SW480 (cell line): ENCODE data around the gene CMIP.
A peak's percentile ranks its signal among the peaks of the same experiment; 100 is the strongest.

Experiments used
- DNase-seq: peaks from one replicate; pipeline ENCODE4 v3.0.0-alpha.2; 2016; ENCODE audit warnings: low spot score

Gene CMIP

DNA sequence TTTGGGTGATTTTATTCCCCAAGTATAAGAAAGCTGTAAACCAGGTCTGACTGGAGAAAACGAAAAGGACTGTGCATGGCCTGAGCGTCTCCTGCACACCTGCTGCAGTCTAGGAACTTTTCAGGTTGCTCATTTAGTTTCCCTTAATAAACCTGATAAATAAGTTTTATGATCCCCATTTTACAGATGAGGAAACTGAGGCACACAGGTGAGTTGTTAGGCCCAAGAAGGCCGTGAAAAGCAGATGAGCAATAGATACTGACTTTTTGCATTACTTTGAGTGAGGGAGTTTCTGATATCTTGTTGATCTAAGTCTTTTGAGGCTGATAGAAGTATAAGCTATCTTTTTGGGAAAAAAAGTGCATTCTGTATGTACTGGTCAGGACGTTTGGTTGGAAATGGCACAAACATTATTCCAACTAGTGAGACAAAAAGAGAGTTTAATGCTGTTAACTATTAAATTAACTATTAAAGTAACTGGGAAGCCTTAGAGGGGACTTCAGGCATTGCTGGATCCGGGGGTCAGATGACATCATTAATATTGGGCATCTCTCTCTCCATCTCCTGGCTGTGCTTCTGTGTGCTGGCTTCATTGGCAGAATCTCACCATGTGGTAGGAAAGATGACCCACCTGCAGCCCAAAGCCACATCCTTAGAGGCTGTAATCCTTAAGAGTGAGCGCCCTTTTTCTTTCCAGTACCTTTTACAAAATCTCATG is 163.4 kb downstream of the CMIP start:
- DNase-seq = no peak

- DNase-seq = no peak
These were observed 164.1 kb downstream of the CMIP start for GRCh38 chr16:81608523-81609209.

- DNase-seq = no peak
These were observed 164.8 kb downstream of the CMIP start for GRCh38 chr16:81609323-81609892.

GRCh38 chr16:81610144-81610842 is 165.7 kb downstream of the CMIP start:
- no peak for DNase-seq

DNA sequence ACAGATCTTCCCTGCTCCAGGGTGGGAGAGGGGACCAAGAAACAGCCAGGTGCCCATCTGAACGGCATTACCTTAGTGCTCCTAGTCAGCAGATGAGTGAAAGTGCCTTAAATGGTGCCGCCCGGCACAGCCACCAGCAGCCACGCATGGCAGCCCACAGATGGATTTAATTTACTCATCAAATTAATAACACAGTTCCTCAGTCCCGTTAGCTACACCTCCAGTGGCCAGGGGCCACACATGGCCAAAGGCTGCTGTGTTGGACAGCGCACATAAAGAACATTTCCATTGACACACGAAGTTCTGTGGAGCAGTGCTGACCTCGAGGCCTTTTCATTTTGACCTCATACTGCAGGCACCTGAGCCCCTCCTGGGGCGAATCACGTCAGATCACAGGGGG is 166.3 kb downstream of the CMIP start:
- no peak for DNase-seq

DNA sequence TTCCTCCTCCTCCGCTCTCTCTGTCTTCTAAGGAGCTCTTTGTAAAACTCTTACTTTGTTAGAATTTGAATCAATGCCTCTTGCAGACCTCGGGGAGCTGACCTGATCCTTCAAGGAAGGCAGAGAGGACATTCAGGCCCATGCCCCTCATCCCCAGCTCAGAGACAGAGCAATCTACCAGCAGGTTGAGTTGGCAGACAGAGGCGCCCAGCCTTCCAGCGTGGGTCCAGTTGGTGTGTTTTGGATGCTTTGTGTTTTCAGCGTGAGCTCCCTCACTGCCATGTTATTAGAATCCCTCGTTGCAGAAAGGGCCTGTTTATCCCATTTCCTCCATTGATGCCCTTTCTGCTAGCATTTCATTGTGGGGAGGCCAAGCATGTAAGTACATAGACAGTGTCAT is 167.1 kb downstream of the CMIP start:
- no peak for DNase-seq

- DNase-seq = no peak
These were observed 167.9 kb downstream of the CMIP start for GRCh38 chr16:81612351-81613163.

- DNase-seq = no peak
These were observed 169.6 kb downstream of the CMIP start for GRCh38 chr16:81614171-81614570.

- DNase-seq = no peak
These were observed 170.2 kb downstream of the CMIP start for GRCh38 chr16:81614654-81615359.

GRCh38 chr16:81615411-81615810 is 170.8 kb downstream of the CMIP start:
- DNase-seq = no peak

GRCh38 chr16:81615833-81616232 is 171.2 kb downstream of the CMIP start:
- no peak for DNase-seq

- no peak for DNase-seq
These were observed 171.9 kb downstream of the CMIP start for GRCh38 chr16:81616321-81617020.

- no peak for DNase-seq
These were observed 172.4 kb downstream of the CMIP start for GRCh38 chr16:81617021-81617346.

DNA sequence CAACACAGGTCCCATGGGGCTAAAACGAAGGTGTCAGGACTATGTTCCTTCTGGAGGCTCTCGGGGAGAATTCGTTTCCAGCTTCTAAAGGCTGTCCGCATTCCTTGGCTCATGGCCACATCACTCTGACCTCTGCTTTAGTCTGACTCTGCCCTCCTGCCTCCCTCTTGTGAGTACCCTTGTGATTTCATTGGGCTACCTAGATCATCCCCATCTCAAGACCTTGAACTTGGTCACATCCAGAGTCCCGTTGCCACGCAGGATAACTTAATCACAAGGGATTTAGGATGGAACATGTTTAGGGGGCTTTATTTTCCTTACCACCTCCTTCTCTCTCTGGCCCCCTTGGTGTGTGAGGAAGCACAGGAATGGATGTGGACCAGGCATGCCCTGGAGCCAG is 173.6 kb downstream of the CMIP start:
- no peak for DNase-seq

GRCh38 chr16:81618661-81619060 is 174.1 kb downstream of the CMIP start:
- no peak for DNase-seq

GRCh38 chr16:81620029-81620428 is 175.4 kb downstream of the CMIP start:
- DNase-seq = no peak

- DNase-seq = no peak
These were observed 176.2 kb downstream of the CMIP start for GRCh38 chr16:81620796-81621195.

DNA sequence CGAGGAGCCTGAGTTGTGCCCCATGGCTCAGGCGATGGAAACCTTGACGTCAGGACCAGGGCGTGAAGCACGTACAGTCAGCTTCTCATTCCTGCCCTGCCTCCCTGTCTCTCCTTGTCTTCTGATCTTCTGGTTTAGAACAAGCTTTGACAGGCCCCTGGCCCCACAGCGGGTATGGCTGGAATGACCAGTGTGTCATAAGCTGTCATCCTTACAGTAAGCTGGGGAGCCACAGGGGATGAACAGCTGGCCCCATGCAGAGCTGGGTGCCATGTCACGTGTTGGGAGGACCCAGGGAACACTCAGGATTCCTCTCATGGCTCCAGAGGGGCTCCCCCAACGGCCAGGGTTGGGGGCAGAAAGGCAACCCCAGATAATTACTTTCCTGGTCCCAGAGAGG is 176.9 kb downstream of the CMIP start:
- no peak for DNase-seq

DNA sequence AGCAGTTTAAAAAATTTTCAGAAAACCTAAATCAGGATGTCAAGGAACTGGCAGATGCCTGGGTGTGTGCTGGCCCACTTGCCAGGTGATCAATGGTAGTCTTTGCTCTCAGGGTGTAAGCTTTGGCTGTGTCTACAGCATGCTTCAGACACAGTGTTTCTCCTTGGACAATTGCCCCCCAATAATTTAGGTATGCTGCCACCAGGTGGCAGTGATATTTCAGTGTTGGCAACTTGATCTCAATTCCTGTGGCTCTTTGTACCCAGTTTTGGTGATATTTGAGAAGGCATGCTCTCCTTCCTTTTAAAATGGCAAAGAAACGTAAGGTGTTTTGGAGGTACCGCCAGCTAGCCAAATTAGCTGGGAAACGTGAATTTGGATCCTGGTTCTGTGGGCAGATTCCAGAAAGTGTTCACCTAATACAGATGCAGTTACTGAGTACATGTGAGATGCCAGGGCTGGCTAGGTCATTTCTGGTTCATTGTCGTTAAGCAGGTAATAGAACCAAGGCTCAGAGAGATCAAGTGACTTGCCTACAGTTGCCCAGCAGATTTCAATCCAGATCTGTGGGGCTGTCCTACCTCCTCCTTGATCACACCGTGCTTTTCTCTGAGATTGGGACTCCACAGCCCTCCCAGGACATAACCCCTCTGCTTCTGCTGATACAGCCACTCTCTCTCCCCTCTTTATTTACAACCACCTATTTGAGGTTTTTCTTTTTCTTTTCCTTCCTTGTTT is 178.9 kb downstream of the CMIP start:
- DNase-seq = peak; percentile 41

DNA sequence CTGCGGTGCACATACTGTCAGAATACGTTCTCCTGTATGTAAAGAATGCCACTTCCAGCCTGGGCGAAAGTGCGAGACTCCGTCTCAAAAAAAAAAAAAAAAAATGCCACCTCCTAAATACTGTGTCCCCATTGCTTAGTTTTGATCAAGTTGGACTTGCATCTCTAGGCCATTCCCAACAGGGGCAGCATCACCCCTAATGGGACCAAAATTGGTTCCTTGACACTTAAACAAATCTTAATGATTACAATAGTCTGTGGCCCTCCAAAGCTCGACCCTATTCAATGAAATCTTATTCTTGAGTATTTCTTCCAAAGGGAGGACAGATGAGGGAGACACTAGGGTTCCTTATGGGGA is 179.8 kb downstream of the CMIP start:
- DNase-seq = no peak
